Dedifferentiated amniotic fluid mesenchymal stem cell (primary cell): ENCODE data around the gene SSH2.
"Not testable (repeated sequence)": the region's sequence is repeated elsewhere in the genome, so short reads cannot be mapped to it uniquely, and the experiment has no call there.

Experiments
- DNase-seq: peaks from one replicate; pipeline ENCODE4 v3.0.0-alpha.2; 2016; ENCODE audit errors: extremely low spot score

Gene SSH2

GRCh38 chr17:29929533-29930408, at the start of gene SSH2:
Gene SSH2 (minus strand): TSS chr17:29930228. CDS start chr17:29930000, 228 bp downstream.
- peak; percentile 62 for DNase-seq

GRCh38 chr17:29977836-29978235, 47.8 kb upstream of the SSH2 start:
- peak; percentile 24 for DNase-seq

- DNase-seq, result no peak
These were observed 43.0 kb upstream of the SSH2 start for GRCh38 chr17:29973005-29973404.

- DNase-seq, result no peak
These were observed 42.2 kb upstream of the SSH2 start for GRCh38 chr17:29972277-29972676.

- no peak for DNase-seq
These were observed 38.2 kb upstream of the SSH2 start for GRCh38 chr17:29968271-29968670.

- no peak for DNase-seq
These were observed 32.6 kb upstream of the SSH2 start for GRCh38 chr17:29962656-29963055.

GRCh38 chr17:29959658-29960337, 29.8 kb upstream of the SSH2 start:
- no peak for DNase-seq

- DNase-seq, result no peak
These were observed 29.1 kb upstream of the SSH2 start for GRCh38 chr17:29958947-29959657.

- not testable (repeated sequence) for DNase-seq
These were observed 27.5 kb upstream of the SSH2 start for GRCh38 chr17:29957488-29957887.

- DNase-seq, result no peak
These were observed 26.2 kb upstream of the SSH2 start for GRCh38 chr17:29956225-29956624.

GRCh38 chr17:29954405-29954804, 24.4 kb upstream of the SSH2 start:
- DNase-seq, result no peak

GRCh38 chr17:29949696-29950095, 19.7 kb upstream of the SSH2 start:
- no peak for DNase-seq

GRCh38 chr17:29948448-29949215, 18.6 kb upstream of the SSH2 start:
- no peak for DNase-seq

- DNase-seq, result no peak
These were observed 15.3 kb upstream of the SSH2 start for GRCh38 chr17:29945281-29945680.

GRCh38 chr17:29941334-29941733, 11.3 kb upstream of the SSH2 start, which contains the start of gene EFCAB5:
Gene EFCAB5 (plus strand): TSS chr17:29941634. CDS start chr17:29941797, 163 bp downstream.
- DNase-seq, result no peak

- no peak for DNase-seq
These were observed 6.7 kb upstream of the SSH2 start for GRCh38 chr17:29936724-29937123.

GRCh38 chr17:29935909-29936308, 5.9 kb upstream of the SSH2 start:
- not testable (repeated sequence) for DNase-seq

- no peak for DNase-seq
These were observed 3.4 kb upstream of the SSH2 start for GRCh38 chr17:29933379-29933778.

- DNase-seq, result peak; percentile 84
These were observed 1.4 kb upstream of the SSH2 start for GRCh38 chr17:29931231-29931932.

GRCh38 chr17:29930409-29931010, 482 bp upstream of the SSH2 start:
- peak; percentile 38 for DNase-seq
